GM21576 (cell line): Measurements from ENCODE around the gene CCDC71L.

Experiments
- ATAC-seq: cut with Tn5 transposase; IDR thresholded peaks from one replicate; pipeline ENCODE4 v1.9.1; 2021; ENCODE audit warnings: mild to moderate bottlenecking, moderate library complexity; ENCODE audit not compliant: unreplicated experiment

The CCDC71L gene

DNA sequence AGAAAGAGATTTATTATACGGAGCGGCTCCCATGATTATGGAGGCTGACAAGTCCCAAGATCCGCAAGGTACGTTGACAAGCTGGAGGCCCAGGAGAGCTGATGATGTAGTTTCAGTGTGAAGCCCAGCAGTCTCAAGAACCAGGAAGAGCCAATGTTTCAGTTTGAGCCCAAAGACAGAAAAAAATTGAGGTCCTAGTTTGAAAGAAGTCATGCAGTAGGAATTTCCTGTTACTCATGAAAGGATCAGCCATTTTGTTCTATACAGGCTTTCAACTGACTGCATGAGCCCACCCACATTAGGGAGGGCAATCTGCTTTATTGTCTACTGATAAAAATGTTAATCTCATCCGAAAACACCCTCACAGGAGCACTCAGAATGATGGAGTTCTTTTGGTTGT is 51.5 kb downstream of the CCDC71L start:
- no peak for ATAC-seq

DNA sequence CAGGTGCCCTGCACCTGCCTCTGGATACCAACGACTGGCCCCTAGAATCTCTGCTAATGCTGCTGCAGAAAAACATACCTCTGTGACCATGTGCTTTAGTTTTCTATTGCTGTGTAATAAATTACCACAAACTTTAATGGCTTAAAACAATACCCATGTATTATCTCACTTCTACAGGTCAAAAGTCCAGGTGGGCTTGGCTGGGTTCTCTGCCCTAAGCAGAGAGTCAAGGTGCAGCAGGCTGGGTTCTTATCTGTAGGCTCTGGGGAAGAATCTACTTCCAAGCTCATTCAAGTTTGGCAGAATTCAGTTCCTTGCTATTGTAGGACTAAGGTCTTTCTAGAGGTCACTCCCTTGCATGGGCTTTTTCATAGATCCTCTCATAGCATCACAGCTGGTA is 52.3 kb downstream of the CCDC71L start:
- ATAC-seq, result no peak
